Stimulated activated memory B cell treated with anti-CD40 and anti-IgM and Interleukin-4, amounts not matched to agents 10 μg/mL and 1 μg/mL and 100 μg/mL, for 72 hours (primary cell): Measurements from ENCODE around the gene SRCAP.

Experiments
- ATAC-seq: fragments of 150-1000 bp; cut with Tn5 transposase; 2 replicates; pipeline ENCODE4 v1.10.0; 2021
- H3K27ac Mint-ChIP-seq: one replicate; pipeline ENCODE4 v1.8.0; 2022; ENCODE audit warnings: mild to moderate bottlenecking, mixed read lengths
- H3K27me3 Mint-ChIP-seq: one replicate; pipeline ENCODE4 v1.8.0; 2022; ENCODE audit warnings: mixed read lengths
- H3K36me3 Mint-ChIP-seq: one replicate; pipeline ENCODE4 v1.8.0; 2022; ENCODE audit warnings: mixed read lengths
- H3K4me1 Mint-ChIP-seq: one replicate; pipeline ENCODE4 v1.8.0; 2022; ENCODE audit warnings: mixed read lengths
- H3K4me3 Mint-ChIP-seq: one replicate; pipeline ENCODE4 v1.8.0; 2022; ENCODE audit warnings: mild to moderate bottlenecking, moderate library complexity, mixed read lengths
- H3K9me3 Mint-ChIP-seq: one replicate; pipeline ENCODE4 v1.8.0; 2022; ENCODE audit warnings: mixed read lengths

The SRCAP gene

GRCh38 chr16:30747799-30748633 lies 49.0 kb downstream of the SRCAP start, which contains the start of gene PHKG2:
Gene PHKG2, plus strand, starts transcription at chr16:30748425. Its CDS starts 396 bp downstream, at chr16:30748821.
- peak within 1 kb of the TSS; percentile 90 for H3K27ac Mint-ChIP-seq
- H3K4me3 Mint-ChIP-seq: peak within 1 kb of the TSS; percentile 96
- H3K36me3 Mint-ChIP-seq: peaks cover 50% of the 10 kb centered on the region
- H3K9me3 Mint-ChIP-seq: no peaks in the 10 kb centered on the region
- H3K4me1 Mint-ChIP-seq: peaks cover 43% of the 10 kb centered on the region
- peak; percentile 100 for ATAC-seq
- H3K27me3 Mint-ChIP-seq: no peaks in the 10 kb centered on the region

- H3K4me3 Mint-ChIP-seq: peak overlapping the region; percentile 96
- peaks cover 38% of the 10 kb centered on the region for H3K4me1 Mint-ChIP-seq
- peak overlapping the region; percentile 90 for H3K27ac Mint-ChIP-seq
- H3K27me3 Mint-ChIP-seq: no peaks in the 10 kb centered on the region
- H3K36me3 Mint-ChIP-seq: peaks cover 50% of the 10 kb centered on the region
- H3K9me3 Mint-ChIP-seq: no peaks in the 10 kb centered on the region
- peak; percentile 53 for ATAC-seq
These were observed 49.9 kb downstream of the SRCAP start for GRCh38 chr16:30748634-30749445.

- peaks cover 38% of the 10 kb centered on the region for H3K4me1 Mint-ChIP-seq
- ATAC-seq: no peak
- peaks cover 57% of the 10 kb centered on the region for H3K36me3 Mint-ChIP-seq
- H3K4me3 Mint-ChIP-seq: no peak overlapping the region
- H3K27me3 Mint-ChIP-seq: no peaks in the 10 kb centered on the region
- no peaks in the 10 kb centered on the region for H3K9me3 Mint-ChIP-seq
- peak overlapping the region; percentile 90 for H3K27ac Mint-ChIP-seq
These were observed 51.2 kb downstream of the SRCAP start for GRCh38 chr16:30750201-30750600.

- H3K4me3 Mint-ChIP-seq: no peak overlapping the region
These were observed 52.0 kb downstream of the SRCAP start for GRCh38 chr16:30750876-30751465.

GRCh38 chr16:30753596-30753995 lies 54.6 kb downstream of the SRCAP start:
- H3K4me1 Mint-ChIP-seq: peaks cover 23% of the 10 kb centered on the region
- H3K9me3 Mint-ChIP-seq: no peaks in the 10 kb centered on the region
- ATAC-seq: no peak
- H3K4me3 Mint-ChIP-seq: no peak overlapping the region
- peaks cover 67% of the 10 kb centered on the region for H3K36me3 Mint-ChIP-seq
- H3K27me3 Mint-ChIP-seq: no peaks in the 10 kb centered on the region
- no peak overlapping the region for H3K27ac Mint-ChIP-seq

More at GRCh38 chr16:30750876-30751465, 52.0 kb downstream of the SRCAP start:
- Mint-ChIP-seq H3K9me3 (no peaks in the 10 kb centered on the region), H3K27ac (no peak overlapping the region), H3K36me3 (peaks cover 62% of the 10 kb centered on the region), H3K4me1 (peaks cover 38% of the 10 kb centered on the region), H3K27me3 (no peaks in the 10 kb centered on the region)
- no peak for ATAC-seq

- H3K36me3 Mint-ChIP-seq: peaks cover 56% of the 10 kb centered on the region
- H3K4me1 Mint-ChIP-seq: peaks cover 26% of the 10 kb centered on the region
- no peaks in the 10 kb centered on the region for H3K27me3 Mint-ChIP-seq
- no peak for ATAC-seq
- no peak overlapping the region for H3K4me3 Mint-ChIP-seq
- no peak overlapping the region for H3K27ac Mint-ChIP-seq
- H3K9me3 Mint-ChIP-seq: no peaks in the 10 kb centered on the region
These were observed 57.2 kb downstream of the SRCAP start for GRCh38 chr16:30755955-30756780.

GRCh38 chr16:30756781-30757100 lies 57.8 kb downstream of the SRCAP start:
- H3K27ac Mint-ChIP-seq: no peak overlapping the region
- no peak overlapping the region for H3K4me3 Mint-ChIP-seq
- H3K4me1 Mint-ChIP-seq: peaks cover 31% of the 10 kb centered on the region
- ATAC-seq: no peak
- H3K9me3 Mint-ChIP-seq: no peaks in the 10 kb centered on the region
- no peaks in the 10 kb centered on the region for H3K27me3 Mint-ChIP-seq
- peaks cover 50% of the 10 kb centered on the region for H3K36me3 Mint-ChIP-seq

GRCh38 chr16:30757316-30757715 lies 58.3 kb downstream of the SRCAP start:
- H3K27ac Mint-ChIP-seq: no peak overlapping the region
- no peak for ATAC-seq
- H3K4me3 Mint-ChIP-seq: no peak overlapping the region

GRCh38 chr16:30758988-30759491 lies 60.1 kb downstream of the SRCAP start:
- H3K4me1 Mint-ChIP-seq: peaks cover 44% of the 10 kb centered on the region
- H3K36me3 Mint-ChIP-seq: peaks cover 53% of the 10 kb centered on the region

More at GRCh38 chr16:30757316-30757715, 58.3 kb downstream of the SRCAP start:
- Mint-ChIP-seq H3K9me3 (no peaks in the 10 kb centered on the region), H3K4me1 (peaks cover 32% of the 10 kb centered on the region), H3K27me3 (no peaks in the 10 kb centered on the region), H3K36me3 (peaks cover 50% of the 10 kb centered on the region)

GRCh38 chr16:30760001-30760559 lies 61.1 kb downstream of the SRCAP start:
- no peaks in the 10 kb centered on the region for H3K9me3 Mint-ChIP-seq
- H3K27me3 Mint-ChIP-seq: no peaks in the 10 kb centered on the region
- no peak for ATAC-seq
- peak overlapping the region; percentile 83 for H3K27ac Mint-ChIP-seq
- peak overlapping the region; percentile 8 for H3K4me3 Mint-ChIP-seq
- H3K36me3 Mint-ChIP-seq: peaks cover 55% of the 10 kb centered on the region
- peaks cover 44% of the 10 kb centered on the region for H3K4me1 Mint-ChIP-seq

More at GRCh38 chr16:30758988-30759491, 60.1 kb downstream of the SRCAP start:
- peak overlapping the region; percentile 70 for H3K27ac Mint-ChIP-seq
- no peaks in the 10 kb centered on the region for H3K9me3 Mint-ChIP-seq
- no peak for ATAC-seq
- H3K27me3 Mint-ChIP-seq: no peaks in the 10 kb centered on the region
- peak overlapping the region; percentile 41 for H3K4me3 Mint-ChIP-seq

- no peaks in the 10 kb centered on the region for H3K9me3 Mint-ChIP-seq
- peaks cover 55% of the 10 kb centered on the region for H3K36me3 Mint-ChIP-seq
- H3K4me1 Mint-ChIP-seq: peaks cover 44% of the 10 kb centered on the region
- H3K4me3 Mint-ChIP-seq: peak overlapping the region; percentile 87
- no peaks in the 10 kb centered on the region for H3K27me3 Mint-ChIP-seq
- ATAC-seq: no peak
- H3K27ac Mint-ChIP-seq: peak overlapping the region; percentile 83
These were observed 61.8 kb downstream of the SRCAP start for GRCh38 chr16:30760577-30761426.

- peak; percentile 60 for ATAC-seq
- Mint-ChIP-seq H3K4me3 (peak overlapping the region; percentile 87), H3K27me3 (no peaks in the 10 kb centered on the region), H3K9me3 (no peaks in the 10 kb centered on the region), H3K36me3 (peaks cover 55% of the 10 kb centered on the region), H3K4me1 (peaks cover 46% of the 10 kb centered on the region), H3K27ac (peak overlapping the region; percentile 83)
These were observed 62.5 kb downstream of the SRCAP start for GRCh38 chr16:30761427-30761927.
